ENCODE data around the gene AGPS. TPM values are rescaled to one million over a fixed set of nuclear protein-coding genes. Genes with fewer than 3 reads are reported as not detected.
A peak's percentile ranks its signal among the peaks of the same experiment; 100 is the strongest.

Gene AGPS
- total and polyA plus RNA-seq, 9 of the 15 experiments (the other 6 are each of a cell fraction or from before 2014, with no cell fraction given), result 15.5 to 211 (median 63.1) TPM

DNA sequence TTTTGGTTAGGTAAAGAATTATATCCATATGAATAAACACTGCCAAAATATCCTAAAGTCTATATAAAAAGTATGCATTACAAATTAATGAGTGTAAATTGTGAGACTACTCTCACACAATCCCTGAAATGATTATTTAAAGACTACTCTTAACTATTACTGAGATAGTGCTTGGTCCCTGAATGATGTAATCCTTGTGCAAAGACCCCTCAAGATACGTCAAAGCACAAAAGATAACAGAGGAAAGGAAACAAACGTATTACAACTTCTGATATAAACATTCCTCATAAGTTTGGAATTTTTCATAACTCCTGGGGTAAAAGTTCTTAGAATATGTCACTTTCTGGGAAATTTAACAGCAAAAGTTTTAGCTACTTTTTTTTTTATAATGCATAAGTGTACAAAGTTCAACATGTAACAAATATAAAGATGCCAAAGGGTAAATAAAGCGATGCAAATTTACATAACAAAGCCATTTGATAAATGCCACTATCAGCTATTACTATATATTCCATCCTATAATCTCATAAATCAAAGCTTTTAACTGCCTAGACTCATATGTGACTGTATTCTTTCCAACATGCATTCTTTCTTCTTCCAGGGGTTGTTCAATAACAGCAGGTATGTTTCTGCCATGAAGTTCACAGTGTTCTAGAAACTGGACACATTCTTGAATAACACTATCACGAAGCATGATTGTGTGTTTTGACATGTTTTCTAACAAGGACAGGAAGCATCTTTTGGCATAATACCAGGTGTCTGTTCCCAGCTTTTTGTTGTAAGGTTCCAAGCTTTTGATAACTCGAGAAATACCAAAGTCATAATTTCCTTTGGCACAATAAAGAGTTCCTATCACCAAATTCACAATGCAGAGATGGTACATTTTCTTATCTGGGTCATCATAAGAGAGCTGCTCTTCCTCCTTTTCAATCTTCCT, 158.0 kb downstream of the AGPS start (continued):
- TF ChIP-seq FOSL1 (tag; conservative IDR thresholded peaks at IDR 0.05), result 0 out of 2 replicates have a peak, but pooled peaks have one; percentile 17
- no peak for TF ChIP-seq TCF7L2 (IDR thresholded peaks at IDR 0.05; ENCODE audit: low read depth, low read length)
- TF ChIP-seq ZNF57 (CRISPR knock-in tag; IDR thresholded peaks at IDR 0.05), result no peak
- TF ChIP-seq CUX1 (CRISPR knock-in tag; IDR thresholded peaks at IDR 0.05), result no peak
- peak; percentile 11; the same call in 1 of the 2 replicates for TF ChIP-seq ZNF197 (CRISPR knock-in tag; IDR thresholded peaks at IDR 0.05; ENCODE audit: low read depth)
- no peak for TF ChIP-seq HCFC1 (IDR thresholded peaks at IDR 0.05; ENCODE audit: low read depth, low read length)
- TF ChIP-seq CREM (IDR thresholded peaks at IDR 0.05; ENCODE audit: low read depth), result peak; percentile 19; the same call in 1 of the 2 replicates
- TF ChIP-seq PML (IDR thresholded peaks at IDR 0.05; ENCODE audit: low read length), result no peak
- TF ChIP-seq JUND (IDR thresholded peaks at IDR 0.05; ENCODE audit: borderline replicate concordance, low read depth, low read length), result peak; percentile 74
- TF ChIP-seq JUND (tag; IDR thresholded peaks at IDR 0.05; ENCODE audit: borderline replicate concordance, low read depth, low read length), result no peak; the same call in 2 of the 3 replicates
- no peak for TF ChIP-seq ARID3A (IDR thresholded peaks at IDR 0.05; ENCODE audit: borderline replicate concordance, low read depth, low read length)
- peak; percentile 53; the same call in 1 of the 2 replicates for TF ChIP-seq SOX6 (IDR thresholded peaks at IDR 0.05)
- peak; percentile 35; the same call in 1 of the 2 replicates for TF ChIP-seq SMARCA4 (IDR thresholded peaks at IDR 0.05)
